ENCODE results near the gene PTCRA. TPM values are rescaled to one million over a fixed set of nuclear protein-coding genes. Genes with fewer than 3 reads are reported as not detected.

PTCRA gene
- total and polyA plus RNA-seq, 2 donors (not counting 3 experiments of a cell fraction or from before 2014, with no cell fraction given): not detected

DNA sequence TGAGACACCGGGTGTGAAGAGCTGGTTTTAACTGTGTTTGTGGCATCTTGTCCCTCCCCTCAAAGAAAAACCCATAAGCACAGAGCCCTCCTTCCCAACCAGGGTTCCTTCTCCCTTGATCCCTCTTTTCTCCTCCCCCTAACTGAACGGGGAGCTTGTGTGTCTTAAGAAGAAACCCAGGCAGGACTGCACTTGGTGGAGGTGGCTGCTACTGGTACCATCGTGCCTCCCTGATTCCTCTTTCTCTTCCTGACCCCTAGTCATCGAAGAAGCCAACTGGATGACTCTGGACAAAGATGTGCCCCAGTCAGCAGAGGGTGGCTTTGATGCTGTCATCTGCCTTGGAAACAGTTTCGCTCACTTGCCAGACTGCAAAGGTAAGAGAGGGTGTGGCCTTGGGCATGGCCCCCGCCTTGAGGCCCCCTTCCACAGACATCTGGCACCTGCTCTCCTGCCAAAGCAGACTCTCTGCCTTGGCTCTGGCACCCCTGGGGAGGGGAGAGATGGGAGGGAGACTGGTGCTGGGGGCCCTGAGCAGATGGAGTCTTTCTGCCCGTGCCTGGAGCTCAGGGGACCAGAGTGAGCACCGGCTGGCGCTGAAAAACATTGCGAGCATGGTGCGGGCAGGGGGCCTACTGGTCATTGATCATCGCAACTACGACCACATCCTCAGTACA, 46.8 kb downstream of the PTCRA start:
- H3K27ac ChIP-seq (ENCODE audit: insufficient read depth, low read depth, low read length): no peak overlapping the region
- no peak overlapping the region for H2AFZ ChIP-seq (ENCODE audit: low read depth, low read length)
- no peak overlapping the region for H3K9ac ChIP-seq (replicated peaks; ENCODE audit: extremely low read depth, insufficient read depth, low read length)
- H3K27me3 ChIP-seq (ENCODE audit: control insufficient read depth in 2 of 2, insufficient read depth in 2 of 2, low read length in 2 of 2): no peaks in the 10 kb centered on the region
- ChIA-PET CTCF (interaction anchor here (1.1 kb wide), 1 partner anchor 21 kb away, joined by 3 read pairs; the partner anchor contains the start of gene PPP2R5D), POLR2A (no interaction called here)
- H3K4me1 ChIP-seq (ENCODE audit: control insufficient read depth, extremely low read depth, insufficient read depth, low read length): peaks cover 10% of the 10 kb centered on the region
- H3K9me1 ChIP-seq (replicated peaks; ENCODE audit: control insufficient read depth, extremely low read depth, insufficient read depth, low read length): no peaks in the 10 kb centered on the region
- FAIRE-seq: no peak
- TF ChIP-seq EZH2 (IDR thresholded peaks at IDR 0.05; ENCODE audit: borderline replicate concordance, low read depth, low read length, severe bottlenecking): no peak
- no peak for TF ChIP-seq GATA2 (IDR thresholded peaks at IDR 0.05; ENCODE audit: insufficient read depth, insufficient read length, low read depth, low read length)
- TF ChIP-seq POLR2A (IDR thresholded peaks at IDR 0.05; ENCODE audit: low read depth, low read length): no peak
- no TSS peak for BruUV-seq (replicated peaks)
- H3K36me3 ChIP-seq (ENCODE audit: control insufficient read depth in 2 of 2, extremely low read depth in 1 of 2, insufficient read depth in 2 of 2, low read length in 2 of 2): peaks cover 0 to 17% of the 10 kb centered on the region in 2 experiments
- no peaks in the 10 kb centered on the region for H3K9me3 ChIP-seq (replicated peaks; ENCODE audit: control insufficient read depth, insufficient read depth, low read length)
- intact Hi-C loops (cut with micrococcal nuclease): loop anchor here (5.0 kb wide), 1 partner anchor 50 kb away; the partner anchor contains the start of genes KLHDC3 and MEA1
- H4K20me1 ChIP-seq (replicated peaks; ENCODE audit: control insufficient read depth, extremely low read depth, insufficient read depth, low read length): no peaks in the 10 kb centered on the region
- H3K4me3 ChIP-seq (replicated peaks in 1 of 3; ENCODE audit: insufficient read depth in 1 of 3, low read depth in 1 of 3, low read length in 3 of 3): no peak overlapping the region
- H3K4me2 ChIP-seq (ENCODE audit: insufficient read depth, low read length): no peak overlapping the region
- no peaks in the 10 kb centered on the region for H3K79me2 ChIP-seq (ENCODE audit: control insufficient read depth, insufficient read depth, low read length)
- dilution Hi-C loops (cut with MboI; ENCODE audit: extremely low pct_ligation_motif_present, low sequenced_read_pairs): no loop called here
- no peak for DNase-seq (ENCODE audit: low read depth, low spot score)

DNA sequence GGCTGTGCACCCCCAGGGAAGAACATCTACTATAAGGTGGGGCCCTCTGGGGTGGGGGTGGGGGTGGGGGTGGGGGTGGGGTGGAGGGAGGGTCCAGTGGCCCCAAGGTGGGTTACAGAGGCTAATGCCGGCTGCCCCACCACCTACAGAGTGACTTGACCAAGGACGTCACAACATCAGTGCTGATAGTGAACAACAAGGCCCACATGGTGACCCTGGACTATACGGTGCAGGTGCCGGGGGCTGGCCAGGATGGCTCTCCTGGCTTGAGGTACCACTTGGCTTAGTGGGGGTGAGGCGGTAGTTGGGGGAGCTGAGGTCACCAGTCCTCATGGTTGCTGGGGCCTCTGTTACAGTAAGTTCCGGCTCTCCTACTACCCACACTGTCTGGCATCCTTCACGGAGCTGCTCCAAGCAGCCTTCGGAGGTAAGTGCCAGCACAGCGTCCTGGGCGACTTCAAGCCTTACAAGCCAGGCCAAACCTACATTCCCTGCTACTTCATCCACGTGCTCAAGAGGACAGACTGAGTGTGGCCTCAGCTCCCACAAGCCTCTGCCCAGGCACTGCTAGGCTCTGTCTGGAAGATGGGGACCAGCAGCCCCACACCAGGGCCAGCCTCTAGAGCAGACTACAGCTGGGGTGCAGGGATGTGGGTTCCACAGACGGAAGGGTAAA, 47.5 kb downstream of the PTCRA start:
- H3K9me1 ChIP-seq (replicated peaks; ENCODE audit: control insufficient read depth, extremely low read depth, insufficient read depth, low read length): no peaks in the 10 kb centered on the region
- TF ChIP-seq, protein P1, sequence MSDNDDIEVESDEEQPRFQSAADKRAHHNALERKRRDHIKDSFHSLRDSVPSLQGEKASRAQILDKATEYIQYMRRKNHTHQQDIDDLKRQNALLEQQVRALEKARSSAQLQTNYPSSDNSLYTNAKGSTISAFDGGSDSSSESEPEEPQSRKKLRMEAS (IDR thresholded peaks at IDR 0.05; ENCODE audit: insufficient read depth, insufficient read length): no peak
- no peak for TF ChIP-seq EZH2 (IDR thresholded peaks at IDR 0.05; ENCODE audit: borderline replicate concordance, low read depth, low read length, severe bottlenecking)
- no peak for TF ChIP-seq POLR2AphosphoS5 (IDR thresholded peaks at IDR 0.05; ENCODE audit: insufficient read depth, low read depth, low read length)
- TF ChIP-seq POLR2A (IDR thresholded peaks at IDR 0.05; ENCODE audit: low read depth, low read length): no peak
- no peak for TF ChIP-seq MYC (IDR thresholded peaks at IDR 0.05; ENCODE audit: low read depth, low read length)
- no peak for TF ChIP-seq FOS (IDR thresholded peaks at IDR 0.05; ENCODE audit: borderline replicate concordance, insufficient read depth, low read length)
- TF ChIP-seq GATA2 (IDR thresholded peaks at IDR 0.05; ENCODE audit: insufficient read depth, insufficient read length, low read depth, low read length): no peak
- TF ChIP-seq, protein P2, sequence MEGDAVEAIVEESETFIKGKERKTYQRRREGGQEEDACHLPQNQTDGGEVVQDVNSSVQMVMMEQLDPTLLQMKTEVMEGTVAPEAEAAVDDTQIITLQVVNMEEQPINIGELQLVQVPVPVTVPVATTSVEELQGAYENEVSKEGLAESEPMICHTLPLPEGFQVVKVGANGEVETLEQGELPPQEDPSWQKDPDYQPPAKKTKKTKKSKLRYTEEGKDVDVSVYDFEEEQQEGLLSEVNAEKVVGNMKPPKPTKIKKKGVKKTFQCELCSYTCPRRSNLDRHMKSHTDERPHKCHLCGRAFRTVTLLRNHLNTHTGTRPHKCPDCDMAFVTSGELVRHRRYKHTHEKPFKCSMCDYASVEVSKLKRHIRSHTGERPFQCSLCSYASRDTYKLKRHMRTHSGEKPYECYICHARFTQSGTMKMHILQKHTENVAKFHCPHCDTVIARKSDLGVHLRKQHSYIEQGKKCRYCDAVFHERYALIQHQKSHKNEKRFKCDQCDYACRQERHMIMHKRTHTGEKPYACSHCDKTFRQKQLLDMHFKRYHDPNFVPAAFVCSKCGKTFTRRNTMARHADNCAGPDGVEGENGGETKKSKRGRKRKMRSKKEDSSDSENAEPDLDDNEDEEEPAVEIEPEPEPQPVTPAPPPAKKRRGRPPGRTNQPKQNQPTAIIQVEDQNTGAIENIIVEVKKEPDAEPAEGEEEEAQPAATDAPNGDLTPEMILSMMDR (IDR thresholded peaks at IDR 0.05; ENCODE audit: extremely low read depth in 1 of 2, insufficient read depth in 1 of 2, low read depth in 1 of 2, low read length in 2 of 2): no peak
- TF ChIP-seq JUN (IDR thresholded peaks at IDR 0.05; ENCODE audit: borderline replicate concordance, insufficient read depth, insufficient read length, low read depth): no peak
- FAIRE-seq (no peak), DNase-seq (ENCODE audit: low read depth, low spot score) (no peak)
- dilution Hi-C loops (cut with MboI; ENCODE audit: extremely low pct_ligation_motif_present, low sequenced_read_pairs): no loop called here
- no peak overlapping the region for H2AFZ ChIP-seq (ENCODE audit: low read depth, low read length)
- H3K4me1 ChIP-seq (ENCODE audit: control insufficient read depth, extremely low read depth, insufficient read depth, low read length): peaks cover 10% of the 10 kb centered on the region
- no peak overlapping the region for H3K4me3 ChIP-seq (replicated peaks in 1 of 3; ENCODE audit: insufficient read depth in 1 of 3, low read depth in 1 of 3, low read length in 3 of 3)
- H3K9me3 ChIP-seq (replicated peaks; ENCODE audit: control insufficient read depth, insufficient read depth, low read length): no peaks in the 10 kb centered on the region
- no peak overlapping the region for H3K9ac ChIP-seq (replicated peaks; ENCODE audit: extremely low read depth, insufficient read depth, low read length)
- ChIA-PET CTCF (interaction anchor here (3.0 kb wide), 1 partner anchor 15 kb away, joined by 12 read pairs; the partner anchor contains the start of gene PEX6), POLR2A (no interaction called here)
- H3K27ac ChIP-seq (ENCODE audit: insufficient read depth, low read depth, low read length): no peak overlapping the region
- H3K36me3 ChIP-seq (ENCODE audit: control insufficient read depth in 2 of 2, extremely low read depth in 1 of 2, insufficient read depth in 2 of 2, low read length in 2 of 2): peaks cover 0 to 17% of the 10 kb centered on the region in 2 experiments
- intact Hi-C loops (cut with micrococcal nuclease): loop anchor here (5.0 kb wide), 1 partner anchor 49 kb away; the partner anchor contains the start of genes KLHDC3 and MEA1
- H3K79me2 ChIP-seq (ENCODE audit: control insufficient read depth, insufficient read depth, low read length): no peaks in the 10 kb centered on the region
- no peaks in the 10 kb centered on the region for H3K27me3 ChIP-seq (ENCODE audit: control insufficient read depth in 2 of 2, insufficient read depth in 2 of 2, low read length in 2 of 2)
- no peak overlapping the region for H3K4me2 ChIP-seq (ENCODE audit: insufficient read depth, low read length)
- no peaks in the 10 kb centered on the region for H4K20me1 ChIP-seq (replicated peaks; ENCODE audit: control insufficient read depth, extremely low read depth, insufficient read depth, low read length)
- BruUV-seq (replicated peaks): no TSS peak

Measured in endothelial cell of umbilical vein (primary cell).